K562 (cell line): ENCODE results near the gene RUNX1. TPM values are rescaled to one million over a fixed set of nuclear protein-coding genes. Genes with fewer than 3 reads are reported as not detected.

ENCODE experiments used
- ATAC-seq: fragments of 200-7000 bp; cut with Tn5 transposase; 3 replicates; pipeline ENCODE4 v1.9.1; 2020; ENCODE audit warnings: moderate library complexity
- BruUV-seq: library from RNA; stranded (reverse); fragments of 400-500 nt; replicated peaks from 2 replicates; lab custom pipeline; 2021; lab: Mats Ljungman, UMichigan
- CTCF ChIA-PET: fragments of 300-600 bp; formaldehyde crosslinking; extraction: SDS; loops from one replicate; lab custom pipeline; 2021; ENCODE audit warnings: low intra/inter-chr PET ratio; lab: Yijun Ruan, JAX
- POLR2A ChIA-PET: fragments of 300-600, 350-650 bp; sonication (Branson Sonifier 250); formaldehyde crosslinking; extraction: SDS; loops from one replicate; lab custom pipeline; 2021; ENCODE audit warnings: antibody characterized with exemption, inconsistent platforms; lab: Yijun Ruan, JAX
- DNase-seq, 4 experiments: peaks; one replicate each; pipeline versions ENCODE4 v3.0.0 to v3.0.0-alpha.2; 2011 to 2018; ENCODE audit warnings: low spot score in 3 of 4, mixed read lengths in 3 of 4; ENCODE audit errors: extremely low read depth in 1 of 4
- FAIRE-seq: peaks from 2 replicates; lab custom pipeline; 2011; peaks lifted over from hg19 to GRCh38; lab: Jason Lieb, UNC
- H2AFZ ChIP-seq: 2 replicates; pipeline ENCODE4 v1.6.0; 2011; ENCODE audit warnings: low read depth, low read length, control low read depth, inconsistent platforms
- H3K27ac ChIP-seq: fragments of 200-600 bp; 3 replicates; pipeline ENCODE4 v1.8.0; 2011; ENCODE audit warnings: low read depth, mild to moderate bottlenecking, control low read depth, inconsistent platforms, low read length, moderate library complexity, mixed read lengths; ENCODE audit errors: extremely low read depth
- H3K27me3 ChIP-seq, 2 experiments: fragments of 300-600 bp in 1 of 2; 2 replicates in 1 of 2; 3 replicates in 1 of 2; pipeline versions ENCODE4 v1.6.0 to v1.8.0; 2011; ENCODE audit warnings: inconsistent platforms in 2 of 2, low read length in 2 of 2, mild to moderate bottlenecking in 1 of 2, mixed read lengths in 1 of 2, moderate library complexity in 1 of 2; ENCODE audit not compliant: control insufficient read depth in 2 of 2, insufficient read depth in 2 of 2
- H3K36me3 ChIP-seq: fragments of 300-600 bp; 3 replicates; pipeline ENCODE4 v1.8.0; 2011; ENCODE audit warnings: mild to moderate bottlenecking, low read length, inconsistent platforms; ENCODE audit not compliant: control insufficient read depth, insufficient read depth
- H3K4me1 ChIP-seq, 2 experiments: fragments of 200-600 bp in 1 of 2; replicated peaks in 1 of 2; 2 replicates in 1 of 2; 3 replicates in 1 of 2; pipeline versions ENCODE4 v1.5.1 to v1.8.0; 2011; ENCODE audit warnings: inconsistent platforms in 2 of 2, low read length in 2 of 2, mild to moderate bottlenecking in 1 of 2, mixed read lengths in 1 of 2, moderate library complexity in 1 of 2; ENCODE audit not compliant: control insufficient read depth in 2 of 2, insufficient read depth in 2 of 2
- H3K4me2 ChIP-seq: 2 replicates; pipeline ENCODE4 v1.6.1; 2011; ENCODE audit warnings: low read length, control low read depth, inconsistent platforms, mixed read lengths; ENCODE audit not compliant: insufficient read depth
- H3K4me3 ChIP-seq: fragments of 200-600 bp; sonication (generic), shearing (Covaris generic); 2 replicates; pipeline ENCODE4 v1.5.1; 2016; ENCODE audit warnings: control low read depth, inconsistent platforms
- H3K79me2 ChIP-seq: fragments of 200-600 bp; 3 replicates; pipeline ENCODE4 v1.8.0; 2011; ENCODE audit warnings: low read length, inconsistent platforms; ENCODE audit not compliant: control insufficient read depth, insufficient read depth
- H3K9ac ChIP-seq, 2 experiments: 2 replicates each; pipeline versions ENCODE4 v1.6.0 to v1.6.1; 2011; ENCODE audit warnings: low read depth in 2 of 2, low read length in 2 of 2, control low read depth in 1 of 2, inconsistent platforms in 1 of 2, mild to moderate bottlenecking in 1 of 2, mixed read lengths in 1 of 2; ENCODE audit not compliant: insufficient read depth in 1 of 2
- H3K9me1 ChIP-seq: one replicate; pipeline ENCODE4 v1.6.0; 2011; ENCODE audit warnings: inconsistent platforms, mild to moderate bottlenecking, low read length, moderate library complexity; ENCODE audit not compliant: control insufficient read depth, insufficient read depth
- H3K9me3 ChIP-seq: replicated peaks from 2 replicates; pipeline ENCODE4 v1.5.1; 2011; ENCODE audit warnings: low read depth, low read length, inconsistent platforms; ENCODE audit not compliant: control insufficient read depth, insufficient read depth
- H4K20me1 ChIP-seq: replicated peaks from 2 replicates; pipeline ENCODE4 v1.6.1; 2011; ENCODE audit warnings: low read length, inconsistent platforms, mixed read lengths; ENCODE audit not compliant: control insufficient read depth, insufficient read depth
- DNMT1 ChIP-seq: fragments of 450-650 bp; IDR thresholded peaks from 2 replicates; pipeline ENCODE4 v1.6.1; 2016; ENCODE audit warnings: antibody characterized with exemption, mild to moderate bottlenecking
- TGIF2 ChIP-seq: sonication (generic); formaldehyde crosslinking; IDR thresholded peaks from 2 replicates; pipeline ENCODE4 v1.8.1; 2022; ENCODE audit warnings: mild to moderate bottlenecking, missing genetic modification reagents, moderate library complexity
- ZNF165 ChIP-seq: fragments of 250-450 bp; sonication (Bioruptor Pico); IDR thresholded peaks from 2 replicates; pipeline ENCODE4 v1.4.0; 2020; ENCODE audit warnings: borderline replicate concordance
- ZNF212 ChIP-seq: fragments of 450-650 bp; formaldehyde crosslinking; IDR thresholded peaks from 2 replicates; pipeline ENCODE4 v1.4.0; 2020; ENCODE audit warnings: mild to moderate bottlenecking
- ZNF644 ChIP-seq: fragments of 200-800 bp; sonication (Bioruptor generic); IDR thresholded peaks from 2 replicates; pipeline ENCODE4 v1.6.1; 2016; ENCODE audit warnings: low read depth, missing genetic modification characterization, missing compliant biosample characterization
- WGBS: fragments of 100-300 bp; shearing (Covaris generic); methylation state at CpG from one replicate; pipeline ENCODE4 v1.1.6; 2016; ENCODE audit warnings: low coverage, mixed read lengths; ENCODE audit not compliant: insufficient coverage; ENCODE audit errors: missing lambda C conversion rate; 5-methylcytosine and 5-hydroxymethylcytosine counted together
- in situ Hi-C: fragments of 300-500 bp; cut with MboI; formaldehyde crosslinking; loops from 4 replicates; pipeline ENCODE4 v1.15.0; 2018; ENCODE audit warnings: inconsistent platforms, mixed read lengths
- intact Hi-C: fragments of 100-400 bp; cut with micrococcal nuclease; formaldehyde crosslinking; loops from 2 replicates; pipeline ENCODE4 v1.14.2; 2022
- polyA plus RNA-seq, 8 experiments: library from polyadenylated mRNA; depleted of rRNA in 4 of 8; stranded (reverse) in 5 of 8; unstranded in 3 of 8; fragments of >200 nt; fragmentation: Nextera tagmentation in 2 of 8; fragmentation: Illumina TruSeq in 1 of 8; extraction: Ambion mirVana in 2 of 8; extraction: Trizol in 1 of 8; gene quantifications; 2 replicates each; pipeline versions ENCODE4 v1.2.1 to v1.2.3, GENCODE V29; 2011 to 2014; ENCODE audit warnings: inconsistent platforms in 1 of 8, missing spikeins in 1 of 8
- total RNA-seq, 7 experiments: library from RNA; depleted of rRNA in 6 of 7; stranded (reverse); fragments of >200 nt in 6 of 7; fragmentation: Illumina TruSeq in 2 of 7; extraction: Trizol in 2 of 7; gene quantifications; 2 replicates each; pipeline versions ENCODE4 v1.2.1 to v1.2.3, GENCODE V29; 2011 to 2021; ENCODE audit warnings: low replicate concordance in 1 of 7
- TF ChIP-seq, protein P1 (sequence below): fragments of 450-650 bp; IDR thresholded peaks from one replicate; pipeline ENCODE4 v1.6.1; 2018; ENCODE audit warnings: mild to moderate bottlenecking, moderate library complexity; ENCODE audit not compliant: partially characterized antibody
- TF ChIP-seq, protein P2 (sequence below): IDR thresholded peaks from 3 replicates; pipeline ENCODE4 v1.6.1; 2011; ENCODE audit warnings: borderline replicate concordance, mild to moderate bottlenecking; ENCODE audit not compliant: insufficient read length, insufficient read depth
- TF ChIP-seq, protein P3 (sequence below): fragments of 250-450 bp; sonication (Bioruptor Pico); IDR thresholded peaks from 2 replicates; pipeline ENCODE4 v1.5.0; 2022; ENCODE audit warnings: mild to moderate bottlenecking

The RUNX1 gene
- total and polyA plus RNA-seq, 9 of the 15 experiments (the other 6 are each of a cell fraction or from before 2014, with no cell fraction given) = 2.2 to 68.6 (median 17.8) TPM

DNA sequence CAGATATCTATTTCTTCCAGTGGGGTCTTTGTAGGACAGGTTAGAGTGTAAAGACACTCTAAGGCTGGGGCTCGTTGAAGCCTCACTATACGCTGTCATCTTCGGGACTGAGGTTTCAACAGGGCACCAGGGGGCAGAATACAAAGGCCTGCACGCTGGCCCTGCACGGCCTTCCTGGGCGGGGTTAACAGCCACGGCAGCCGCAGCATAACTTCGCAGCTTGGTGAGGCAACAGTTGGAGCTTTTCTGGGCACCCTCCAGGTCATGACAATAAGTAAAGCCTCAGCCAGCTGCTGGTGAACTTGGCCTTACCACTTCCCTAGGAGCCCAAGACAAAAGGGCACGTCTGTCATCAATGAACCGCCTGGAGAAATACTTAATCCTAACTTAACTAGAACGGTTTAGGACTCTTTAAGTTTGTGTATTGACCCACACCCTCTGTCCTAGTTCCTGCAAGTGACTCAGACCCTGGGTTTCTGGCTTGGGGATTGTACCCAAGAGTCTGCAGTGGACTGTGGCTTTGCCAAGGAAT lies 2.3 kb upstream of the RUNX1 start (continued):
- peak; percentile 71; the same call in 1 of the 2 replicates for TF ChIP-seq ZNF212 (CRISPR knock-in tag)
- TF ChIP-seq, all 486 proteins: peak for 138

DNA sequence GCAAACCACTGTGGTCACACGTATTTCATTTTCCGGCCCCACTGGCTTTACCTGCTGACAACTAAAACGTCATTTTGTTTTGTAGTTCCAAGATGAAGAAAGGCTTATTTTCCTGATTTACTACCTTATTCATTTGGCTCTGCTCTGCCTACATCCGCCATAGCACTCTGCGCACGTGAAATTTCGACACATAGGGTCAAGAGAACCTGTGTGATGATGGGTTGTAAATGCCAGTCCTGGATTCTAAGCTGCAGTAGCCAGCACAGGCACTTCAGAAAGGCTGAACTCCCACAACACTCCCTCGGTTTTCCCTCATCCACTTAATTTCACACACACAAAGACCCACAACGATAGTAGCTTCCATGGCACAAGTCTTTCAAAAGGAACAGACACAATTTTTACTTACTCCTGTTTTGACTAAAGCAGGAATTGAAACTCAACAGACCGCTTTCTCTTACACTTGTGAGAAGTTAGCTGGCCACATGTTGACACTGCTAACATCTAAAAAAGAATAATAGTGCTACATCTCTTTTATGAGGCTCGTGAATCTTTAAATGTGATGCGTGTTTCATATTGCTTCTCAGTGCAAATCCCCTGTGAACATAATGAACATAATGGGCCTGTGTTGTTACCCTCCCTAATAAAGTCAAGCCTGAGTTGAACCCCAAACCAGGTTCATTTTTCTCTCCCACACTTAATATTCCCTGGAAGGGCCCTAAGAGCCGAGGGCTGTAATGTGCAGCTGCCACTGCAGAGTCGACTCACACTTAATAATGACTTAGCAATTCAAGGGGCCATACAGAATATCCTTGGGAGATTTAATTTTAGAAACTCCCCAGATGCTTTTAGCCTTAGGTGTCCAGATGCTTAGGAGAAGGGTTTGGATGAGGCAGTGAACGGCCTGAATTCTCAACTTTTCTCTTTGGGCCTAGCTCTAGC lies 1.5 kb upstream of the RUNX1 start:
- Histone ChIP-seq H3K4me3 (no peak overlapping the region), H3K4me2 (peak overlapping the region; percentile 70; the same call in 1 of the 2 replicates)
- POLR2A ChIA-PET = interaction anchor here (0.6 to 2.0 kb wide), 9 partner anchors 9 to 1426 kb away, joined by 3 to 9 read pairs (median 3); no protein-coding TSS in a partner anchor
- TF ChIP-seq, protein P1, sequence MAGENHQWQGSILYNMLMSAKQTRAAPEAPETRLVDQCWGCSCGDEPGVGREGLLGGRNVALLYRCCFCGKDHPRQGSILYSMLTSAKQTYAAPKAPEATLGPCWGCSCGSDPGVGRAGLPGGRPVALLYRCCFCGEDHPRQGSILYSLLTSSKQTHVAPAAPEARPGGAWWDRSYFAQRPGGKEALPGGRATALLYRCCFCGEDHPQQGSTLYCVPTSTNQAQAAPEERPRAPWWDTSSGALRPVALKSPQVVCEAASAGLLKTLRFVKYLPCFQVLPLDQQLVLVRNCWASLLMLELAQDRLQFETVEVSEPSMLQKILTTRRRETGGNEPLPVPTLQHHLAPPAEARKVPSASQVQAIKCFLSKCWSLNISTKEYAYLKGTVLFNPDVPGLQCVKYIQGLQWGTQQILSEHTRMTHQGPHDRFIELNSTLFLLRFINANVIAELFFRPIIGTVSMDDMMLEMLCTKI = no peak
- TF ChIP-seq DNMT1 (0 out of 2 replicates have a peak, but pooled peaks have one; percentile 24), TGIF2 (no peak), ZNF165 (no peak), ZNF644 (tag) (0 out of 2 replicates have a peak, but pooled peaks have one; percentile 5)
- TF ChIP-seq, protein P2, sequence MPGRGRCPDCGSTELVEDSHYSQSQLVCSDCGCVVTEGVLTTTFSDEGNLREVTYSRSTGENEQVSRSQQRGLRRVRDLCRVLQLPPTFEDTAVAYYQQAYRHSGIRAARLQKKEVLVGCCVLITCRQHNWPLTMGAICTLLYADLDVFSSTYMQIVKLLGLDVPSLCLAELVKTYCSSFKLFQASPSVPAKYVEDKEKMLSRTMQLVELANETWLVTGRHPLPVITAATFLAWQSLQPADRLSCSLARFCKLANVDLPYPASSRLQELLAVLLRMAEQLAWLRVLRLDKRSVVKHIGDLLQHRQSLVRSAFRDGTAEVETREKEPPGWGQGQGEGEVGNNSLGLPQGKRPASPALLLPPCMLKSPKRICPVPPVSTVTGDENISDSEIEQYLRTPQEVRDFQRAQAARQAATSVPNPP = no peak
- TF ChIP-seq, protein P3, sequence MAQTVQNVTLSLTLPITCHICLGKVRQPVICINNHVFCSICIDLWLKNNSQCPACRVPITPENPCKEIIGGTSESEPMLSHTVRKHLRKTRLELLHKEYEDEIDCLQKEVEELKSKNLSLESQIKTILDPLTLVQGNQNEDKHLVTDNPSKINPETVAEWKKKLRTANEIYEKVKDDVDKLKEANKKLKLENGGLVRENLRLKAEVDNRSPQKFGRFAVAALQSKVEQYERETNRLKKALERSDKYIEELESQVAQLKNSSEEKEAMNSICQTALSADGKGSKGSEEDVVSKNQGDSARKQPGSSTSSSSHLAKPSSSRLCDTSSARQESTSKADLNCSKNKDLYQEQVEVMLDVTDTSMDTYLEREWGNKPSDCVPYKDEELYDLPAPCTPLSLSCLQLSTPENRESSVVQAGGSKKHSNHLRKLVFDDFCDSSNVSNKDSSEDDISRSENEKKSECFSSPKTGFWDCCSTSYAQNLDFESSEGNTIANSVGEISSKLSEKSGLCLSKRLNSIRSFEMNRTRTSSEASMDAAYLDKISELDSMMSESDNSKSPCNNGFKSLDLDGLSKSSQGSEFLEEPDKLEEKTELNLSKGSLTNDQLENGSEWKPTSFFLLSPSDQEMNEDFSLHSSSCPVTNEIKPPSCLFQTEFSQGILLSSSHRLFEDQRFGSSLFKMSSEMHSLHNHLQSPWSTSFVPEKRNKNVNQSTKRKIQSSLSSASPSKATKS (CRISPR knock-in tag) = no peak

More for the DNA sequence above, 1.5 kb upstream of the RUNX1 start:
- no TSS peak for BruUV-seq
- Histone ChIP-seq H3K9ac (peak overlapping the region; percentile 50 to 81; a peak in 3 of 4 replicates), H2AFZ (peak overlapping the region; percentile 95), H3K79me2 (peaks cover 34% of the 10 kb centered on the region), H3K27ac (peak overlapping the region; percentile 70), H3K9me3 (no peaks in the 10 kb centered on the region), H3K9me1 (no peaks in the 10 kb centered on the region), H3K27me3 (no peaks in the 10 kb centered on the region), H3K4me1 (peaks cover 18 to 50% of the 10 kb centered on the region in 2 experiments), H4K20me1 (no peaks in the 10 kb centered on the region), H3K36me3 (peaks cover 4% of the 10 kb centered on the region; the same call in 1 of the 3 replicates)
- FAIRE-seq (no peak), DNase-seq (peak in 3 of 4 experiments; percentile 37 to 48 (median 42)), ATAC-seq (peak; percentile 45)
- CTCF ChIA-PET = interaction anchor here (1.2 kb wide), 1 partner anchor 349 kb away, joined by 3 read pairs; no protein-coding TSS in a partner anchor
- in situ Hi-C loops (no loop called here), intact Hi-C loops (loop anchor here (2.0 to 10.0 kb wide), 8 partner anchors 56 to 454 kb away; no protein-coding TSS in a partner anchor)
- WGBS = 72% methylated on average over 15 of the region's 15 CpGs
